SK-N-SH (cell line): ENCODE results near the gene NLGN1.

ENCODE experiments used
- CHD2 ChIP-seq: fragments of 150-350 bp; IDR thresholded peaks from 2 replicates; pipeline ENCODE4 v1.6.1; 2018; ENCODE audit warnings: low read length; ENCODE audit not compliant: partially characterized antibody
- CTCF ChIP-seq: fragments of 200-600 bp; sonication (generic); IDR thresholded peaks from 2 replicates; pipeline ENCODE4 v1.6.1; 2017; ENCODE audit warnings: antibody characterized with exemption, mild to moderate bottlenecking, moderate library complexity
- ELF1 ChIP-seq: IDR thresholded peaks from 2 replicates; pipeline ENCODE4 v1.4.0; 2012
- EZH2phosphoT487 ChIP-seq: fragments of 200-600 bp; sonication (generic); IDR thresholded peaks from 2 replicates; pipeline ENCODE4 v1.6.1; 2017; ENCODE audit warnings: low read depth, mixed run types, mild to moderate bottlenecking, antibody characterized with exemption, moderate library complexity, borderline replicate concordance
- FOXM1 ChIP-seq: IDR thresholded peaks from 2 replicates; pipeline ENCODE4 v1.4.0; 2012; ENCODE audit warnings: low read depth, mild to moderate bottlenecking
- GATA2 ChIP-seq: sonication (generic); formaldehyde crosslinking; IDR thresholded peaks from 2 replicates; pipeline ENCODE4 v1.5.0; 2020; ENCODE audit warnings: mild to moderate bottlenecking, missing genetic modification reagents
- NRF1 ChIP-seq: IDR thresholded peaks from 2 replicates; pipeline ENCODE4 v1.6.1; 2012; ENCODE audit warnings: low read depth, mild to moderate bottlenecking, low read length
- POLR2AphosphoS5 ChIP-seq: IDR thresholded peaks from 2 replicates; pipeline ENCODE4 v1.6.1; 2012; ENCODE audit warnings: low read depth, low read length
- RCOR1 ChIP-seq: fragments of 150-350 bp; IDR thresholded peaks from 2 replicates; pipeline ENCODE4 v1.6.1; 2017; ENCODE audit warnings: antibody characterized with exemption, low read length
- RFX5 ChIP-seq: IDR thresholded peaks from 2 replicates; pipeline ENCODE4 v1.6.1; 2012; ENCODE audit warnings: mild to moderate bottlenecking, improper control_type of control experiment, low read length
- USF1 ChIP-seq: IDR thresholded peaks from 2 replicates; pipeline ENCODE4 v1.4.0; 2012; ENCODE audit warnings: low read depth, borderline replicate concordance

GRCh38 chr3:173753593-173753992, 356.0 kb downstream of the NLGN1 start:
- TF ChIP-seq GATA2 (CRISPR knock-in tag) = no peak
- no peak for TF ChIP-seq USF1
- no peak for TF ChIP-seq POLR2AphosphoS5
- no peak for TF ChIP-seq EZH2phosphoT487
- no peak for TF ChIP-seq RCOR1
- TF ChIP-seq FOXM1 = no peak
- TF ChIP-seq NRF1 = no peak
- TF ChIP-seq CHD2 = no peak
- TF ChIP-seq CTCF = no peak
- TF ChIP-seq RFX5 = no peak
- no peak for TF ChIP-seq ELF1
